Mucosa of descending colon (tissue), 3 donors: ENCODE data around the gene PSMB1. TPM values are rescaled to one million over a fixed set of nuclear protein-coding genes. Genes with fewer than 3 reads are reported as not detected.
A peak's percentile ranks its signal among the peaks of the same experiment; 100 is the strongest.

Experiments
- ATAC-seq: fragments of 200-7000 bp; cut with Tn5 transposase; one replicate; pipeline ENCODE4 v1.9.1; 2020; ENCODE audit warnings: mild to moderate bottlenecking, moderate library complexity
- DNase-seq, 3 donors: peaks; one replicate each; pipeline ENCODE4 v3.0.0-alpha.2; 2020
- H3K36me3 ChIP-seq: fragments of 200-600 bp; one replicate; pipeline ENCODE4 v1.8.0; 2021; ENCODE audit warnings: low read depth, mild to moderate bottlenecking
- H3K4me1 ChIP-seq: fragments of 200-600 bp; one replicate; pipeline ENCODE4 v1.8.0; 2021; ENCODE audit warnings: low read depth, mild to moderate bottlenecking
- H3K4me3 ChIP-seq: fragments of 200-600 bp; one replicate; pipeline ENCODE4 v1.8.0; 2021; ENCODE audit warnings: mild to moderate bottlenecking
- H3K9me3 ChIP-seq: fragments of 200-600 bp; one replicate; pipeline ENCODE4 v1.8.0; 2021; ENCODE audit warnings: mild to moderate bottlenecking
- CTCF ChIP-seq: fragments of 200-600 bp; IDR thresholded peaks from one replicate; pipeline ENCODE4 v1.8.0; 2022; ENCODE audit warnings: antibody characterized with exemption, mild to moderate bottlenecking
- intact Hi-C, 2 donors: fragments of 100-400 bp; cut with DNase I in 1 of 2; cut with micrococcal nuclease in 1 of 2; formaldehyde crosslinking; loops; one replicate each; pipeline versions ENCODE4 v1.11.0 to v1.11.1; 2022; cut with DNase I, micrococcal nuclease
- long read RNA-seq, 2 donors: library from polyadenylated mRNA; unstranded; transcript quantifications; one replicate each; pipeline ENCODE4 v2.0.0, GENCODE V29; 2019 to 2021
- total RNA-seq, 3 donors: library from RNA; stranded (reverse); fragmentation: NEBNext Ultra II Directional in 2 of 3; extraction: Animal tissue kit (Norgen Biotek cat#: 25700) in 2 of 3; gene quantifications; one replicate each; pipeline versions ENCODE4 v1.2.1 to v1.2.4, GENCODE V29; 2021 to 2023
- donor health status: DM: no; HTN: no; CAD: no; lungs with moderate emphysema.
- donor health status: DM: no; HTN: no; CAD: no.
- donor health status: DM: no; HTN: yes; CAD: no.

PSMB1 gene
- total RNA-seq = 100 to 1,000 TPM; 107 to 150 (median 124) TPM
- long read RNA-seq, donor 1, transcript PSMB1-201 (6 exons, 928 nt) = major isoform, 84 of 139 reads
- long read RNA-seq, donor 1, partial matches to known transcripts = 53 of 139 reads
- long read RNA-seq, donor 1, other reads (novel, unspliced or antisense) = 1 of 139 reads
- long read RNA-seq, donor 2, transcript PSMB1-201 (6 exons, 928 nt) = major isoform, 156 of 163 reads
- long read RNA-seq, donor 2, partial matches to known transcripts = 1 of 163 reads
- long read RNA-seq, donor 2, other reads (novel, unspliced or antisense) = 6 of 163 reads

- TF ChIP-seq CTCF = no peak
- Histone ChIP-seq H3K36me3 (no peaks in the 10 kb centered on the region), H3K4me1 (peaks cover 30% of the 10 kb centered on the region), H3K4me3 (peak within 1 kb of the TSS; percentile 87), H3K9me3 (no peaks in the 10 kb centered on the region)
- DNase-seq (peak; percentile 91 to 96 (median 95)), ATAC-seq (peak; percentile 85)
- intact Hi-C loops = no loop called here
These were observed at the start of gene PSMB1 for GRCh38 chr6:170552765-170553533. PSMB1 (minus strand) TSS chr6:170553307; CDS start chr6:170553242, 65 bp downstream.

GRCh38 chr6:170597278-170597677 lies 44.2 kb upstream of the PSMB1 start:
- H3K9me3 ChIP-seq = peaks cover 11% of the 10 kb centered on the region
- no peak for TF ChIP-seq CTCF
- H3K36me3 ChIP-seq = no peaks in the 10 kb centered on the region
- no peaks in the 10 kb centered on the region for H3K4me1 ChIP-seq
- no peak overlapping the region for H3K4me3 ChIP-seq
- intact Hi-C loops = no loop called here
- no peak for ATAC-seq
- DNase-seq = no peak

- TF ChIP-seq CTCF = no peak
- intact Hi-C loops = no loop called here
- DNase-seq (no peak), ATAC-seq (no peak)
- Histone ChIP-seq H3K36me3 (no peaks in the 10 kb centered on the region), H3K4me1 (no peaks in the 10 kb centered on the region), H3K9me3 (peaks cover 11% of the 10 kb centered on the region), H3K4me3 (no peak overlapping the region)
These were observed 43.3 kb upstream of the PSMB1 start for GRCh38 chr6:170596426-170596825.

- H3K36me3 ChIP-seq = no peaks in the 10 kb centered on the region
- intact Hi-C loops = no loop called here
- DNase-seq = no peak
These were observed 37.6 kb upstream of the PSMB1 start for GRCh38 chr6:170590725-170591124.

GRCh38 chr6:170584954-170585498 lies 31.9 kb upstream of the PSMB1 start:
- ATAC-seq = peak; percentile 47
- H3K9me3 ChIP-seq = no peaks in the 10 kb centered on the region
- intact Hi-C loops = no loop called here
- DNase-seq = no peak
- TF ChIP-seq CTCF = no peak
- H3K4me1 ChIP-seq = peaks cover 7% of the 10 kb centered on the region
- no peaks in the 10 kb centered on the region for H3K36me3 ChIP-seq
- peak overlapping the region; percentile 83 for H3K4me3 ChIP-seq

More at GRCh38 chr6:170590725-170591124, 37.6 kb upstream of the PSMB1 start:
- Histone ChIP-seq H3K9me3 (peaks cover 20% of the 10 kb centered on the region), H3K4me3 (no peak overlapping the region), H3K4me1 (no peaks in the 10 kb centered on the region)
- no peak for TF ChIP-seq CTCF
- no peak for ATAC-seq
